H1 (cell line): ENCODE data around the gene DBP. TPM values are rescaled to one million over a fixed set of nuclear protein-coding genes. Genes with fewer than 3 reads are reported as not detected.

Experiments used
- CTCF ChIA-PET: fragments of 300-600 bp; sonication (Branson Sonifier 250); formaldehyde crosslinking; loops from one replicate; lab custom pipeline; 2021; ENCODE audit not compliant: partially characterized antibody; lab: Charles Lee
- POLR2A ChIA-PET: fragments of 300-600 bp; sonication (Branson Sonifier 250); formaldehyde crosslinking; loops from one replicate; lab custom pipeline; 2021; ENCODE audit warnings: inconsistent platforms; ENCODE audit not compliant: partially characterized antibody; lab: Charles Lee
- DNase-seq, 2 experiments: peaks; one replicate each; pipeline versions ENCODE4 v3.0.0 to v3.0.0-alpha.2; 2010 to 2022; ENCODE audit warnings: low spot score in 2 of 2, low read depth in 1 of 2, mixed read lengths in 1 of 2
- FAIRE-seq: peaks from 2 replicates; lab custom pipeline; 2011; peaks lifted over from hg19 to GRCh38; lab: Jason Lieb, UNC
- H2AFZ ChIP-seq: 2 replicates; pipeline ENCODE4 v1.8.1; 2012; ENCODE audit warnings: low read length, inconsistent platforms
- H2AK5ac ChIP-seq: 2 replicates; pipeline ENCODE4 v1.6.1; 2013; ENCODE audit warnings: low read depth, low read length
- H2BK120ac ChIP-seq: replicated peaks from 2 replicates; pipeline ENCODE3; 2013; ENCODE audit warnings: low read depth, low read length, inconsistent platforms
- H2BK12ac ChIP-seq: 2 replicates; pipeline ENCODE4 v1.6.1; 2013; ENCODE audit warnings: low read depth, low read length
- H2BK15ac ChIP-seq: 2 replicates; pipeline ENCODE4 v1.6.1; 2013; ENCODE audit warnings: low read length
- H2BK20ac ChIP-seq: 2 replicates; pipeline ENCODE4 v1.6.1; 2013; ENCODE audit warnings: low read length
- H2BK5ac ChIP-seq: 2 replicates; pipeline ENCODE4 v1.6.1; 2013; ENCODE audit warnings: low read depth, low read length
- H3K14ac ChIP-seq: 2 replicates; pipeline ENCODE4 v1.6.1; 2013; ENCODE audit warnings: inconsistent platforms; ENCODE audit not compliant: insufficient read length
- H3K18ac ChIP-seq: 2 replicates; pipeline ENCODE4 v1.6.1; 2013; ENCODE audit warnings: low read length; ENCODE audit errors: extremely low read depth
- H3K23ac ChIP-seq: 2 replicates; pipeline ENCODE4 v1.6.1; 2013; ENCODE audit warnings: inconsistent platforms; ENCODE audit not compliant: insufficient read length
- H3K23me2 ChIP-seq: 2 replicates; pipeline ENCODE4 v1.6.1; 2013; ENCODE audit warnings: low read depth, low read length
- H3K27ac ChIP-seq: 2 replicates; pipeline ENCODE4 v1.6.1; 2011; ENCODE audit warnings: low read depth, low read length, inconsistent platforms
- H3K27me3 ChIP-seq, 4 experiments: replicated peaks in 1 of 4; 1 replicate in 1 of 4; 2 replicates in 3 of 4; pipeline versions ENCODE4 v1.6.1 to v1.8.1; 2011 to 2013; ENCODE audit warnings: low read length in 3 of 4, mild to moderate bottlenecking in 3 of 4, inconsistent platforms in 2 of 4, mixed read lengths in 2 of 4, moderate library complexity in 1 of 4; ENCODE audit not compliant: control insufficient read depth in 3 of 4, insufficient read depth in 3 of 4; ENCODE audit errors: extremely low read depth in 1 of 4
- H3K36me3 ChIP-seq, 4 experiments: 2 replicates each; pipeline versions ENCODE4 v1.6.1 to v1.8.1; 2011 to 2013; ENCODE audit warnings: mild to moderate bottlenecking in 4 of 4, low read length in 3 of 4, moderate library complexity in 2 of 4, control low read depth in 1 of 4, inconsistent platforms in 1 of 4; ENCODE audit not compliant: insufficient read depth in 4 of 4, control insufficient read depth in 2 of 4
- H3K4ac ChIP-seq: replicated peaks from 2 replicates; pipeline ENCODE3; 2013; ENCODE audit warnings: low read length, low read depth, mixed read lengths, inconsistent platforms; ENCODE audit not compliant: insufficient read length
- H3K4me1 ChIP-seq, 4 experiments: replicated peaks in 1 of 4; 1 replicate in 1 of 4; 2 replicates in 3 of 4; pipeline versions ENCODE4 v1.6.1 to v1.8.1; 2011 to 2013; ENCODE audit warnings: low read length in 3 of 4, inconsistent platforms in 2 of 4, mixed read lengths in 1 of 4; ENCODE audit not compliant: insufficient read depth in 4 of 4, control insufficient read depth in 3 of 4
- H3K4me2 ChIP-seq, 2 experiments: 2 replicates each; pipeline versions ENCODE4 v1.6.1 to v1.8.1; 2011 to 2013; ENCODE audit warnings: low read depth in 2 of 2, low read length in 2 of 2, control low read depth in 1 of 2, inconsistent platforms in 1 of 2, mild to moderate bottlenecking in 1 of 2; ENCODE audit not compliant: insufficient read depth in 1 of 2
- H3K4me3 ChIP-seq, 4 experiments: fragments of 200-600, 300-600 bp in 1 of 4; sonication (generic), shearing (Covaris generic), sonication (Bioruptor Twin) in 1 of 4; 2 replicates each; pipeline versions ENCODE4 v1.5.1 to v1.8.1; 2011 to 2016; ENCODE audit warnings: low read length in 4 of 4, low read depth in 3 of 4, control low read depth in 2 of 4, inconsistent platforms in 2 of 4, mild to moderate bottlenecking in 2 of 4, mixed read lengths in 1 of 4, moderate library complexity in 1 of 4; ENCODE audit not compliant: insufficient read depth in 2 of 4; ENCODE audit errors: extremely low read depth in 1 of 4
- H3K56ac ChIP-seq: replicated peaks from 2 replicates; pipeline ENCODE3; 2013; ENCODE audit warnings: low read depth, mild to moderate bottlenecking, mixed read lengths, low read length, inconsistent platforms; ENCODE audit not compliant: insufficient read length
- H3K79me1 ChIP-seq: 2 replicates; pipeline ENCODE4 v1.6.1; 2013; ENCODE audit warnings: low read depth, low read length, control low read depth
- H3K79me2 ChIP-seq, 2 experiments: 2 replicates each; pipeline versions ENCODE4 v1.6.1 to v1.8.1; 2012 to 2013; ENCODE audit warnings: low read length in 2 of 2, mild to moderate bottlenecking in 2 of 2, inconsistent platforms in 1 of 2; ENCODE audit not compliant: insufficient read depth in 2 of 2, control insufficient read depth in 1 of 2
- H3K9ac ChIP-seq, 4 experiments: replicated peaks in 1 of 4; 1 replicate in 1 of 4; 2 replicates in 3 of 4; pipeline versions ENCODE4 v1.6.1 to v1.8.1; 2011 to 2013; ENCODE audit warnings: low read depth in 3 of 4, low read length in 3 of 4, control low read depth in 2 of 4, mild to moderate bottlenecking in 2 of 4, moderate library complexity in 2 of 4, inconsistent platforms in 1 of 4; ENCODE audit errors: extremely low read depth in 1 of 4
- H3K9me3 ChIP-seq, 2 experiments: 2 replicates each; pipeline versions ENCODE4 v1.6.1 to v1.8.1; 2012 to 2013; ENCODE audit warnings: mild to moderate bottlenecking in 2 of 2, moderate library complexity in 2 of 2, control low read depth in 1 of 2, inconsistent platforms in 1 of 2, low read depth in 1 of 2, low read length in 1 of 2, mixed read lengths in 1 of 2; ENCODE audit not compliant: insufficient read depth in 2 of 2
- H4K20me1 ChIP-seq, 2 experiments: replicated peaks in 1 of 2; 2 replicates each; pipeline versions ENCODE3 to v1.8.1; 2011 to 2013; ENCODE audit warnings: inconsistent platforms in 2 of 2, low read length in 2 of 2, mild to moderate bottlenecking in 1 of 2; ENCODE audit not compliant: insufficient read depth in 2 of 2, control insufficient read depth in 1 of 2
- H4K5ac ChIP-seq: 2 replicates; pipeline ENCODE4 v1.6.1; 2013; ENCODE audit warnings: low read length, low read depth, mixed read lengths, inconsistent platforms; ENCODE audit not compliant: insufficient read length
- H4K8ac ChIP-seq: 2 replicates; pipeline ENCODE4 v1.8.0; 2013; ENCODE audit warnings: mild to moderate bottlenecking, moderate library complexity, low read length, inconsistent platforms; ENCODE audit not compliant: insufficient read depth; ENCODE audit errors: extremely low read depth
- H4K91ac ChIP-seq: replicated peaks from 2 replicates; pipeline ENCODE3; 2013; ENCODE audit warnings: low read length, mixed read lengths, inconsistent platforms; ENCODE audit not compliant: insufficient read length
- CTBP2 ChIP-seq: IDR thresholded peaks from 2 replicates; pipeline ENCODE4 v1.7.0; 2011; ENCODE audit warnings: borderline replicate concordance, mild to moderate bottlenecking, moderate library complexity, mixed read lengths, low read length; ENCODE audit not compliant: insufficient read depth, insufficient read length
- EGR1 ChIP-seq: IDR thresholded peaks from 2 replicates; pipeline ENCODE4 v1.6.1; 2011; ENCODE audit warnings: low read depth, low read length, borderline replicate concordance
- EP300 ChIP-seq, 2 experiments: IDR thresholded peaks; 1 replicate in 1 of 2; 2 replicates in 1 of 2; pipeline ENCODE4 v1.6.1; 2011 to 2012; ENCODE audit warnings: low read depth in 2 of 2, low read length in 2 of 2, mild to moderate bottlenecking in 2 of 2, borderline replicate concordance in 1 of 2, inconsistent platforms in 1 of 2, moderate library complexity in 1 of 2
- JUND ChIP-seq: IDR thresholded peaks from 2 replicates; pipeline ENCODE4 v1.6.1; 2011; ENCODE audit warnings: mild to moderate bottlenecking, improper control_type of control experiment, low read length
- RFX5 ChIP-seq: IDR thresholded peaks from 2 replicates; pipeline ENCODE4 v1.6.1; 2011; ENCODE audit warnings: low read depth, low read length, improper control_type of control experiment, borderline replicate concordance
- TAF1 ChIP-seq: IDR thresholded peaks from 2 replicates; pipeline ENCODE4 v1.6.1; 2011; ENCODE audit warnings: mild to moderate bottlenecking, low read depth, low read length
- polyA plus RNA-seq, 7 experiments: library from polyadenylated mRNA; depleted of rRNA in 3 of 7; stranded (reverse) in 5 of 7; unstranded in 2 of 7; fragments of >200 nt in 5 of 7; fragments of 200-250 nt in 2 of 7; gene quantifications; 1 replicate in 5 of 7; 2 replicates in 1 of 7; 4 replicates in 1 of 7; pipeline versions ENCODE4 v1.2.1 to v1.2.3, GENCODE V29; 2011 to 2013; ENCODE audit warnings: missing spikeins in 2 of 7, mixed read lengths in 2 of 7
- total RNA-seq: library from RNA; stranded (reverse); fragmentation: NEBNext Ultra II Directional; extraction: Animal tissue kit (Norgen Biotek cat#: 25700); gene quantifications from 2 replicates; pipeline ENCODE4 v1.2.1, GENCODE V29; 2021

Gene DBP
- total and polyA plus RNA-seq, 2 of the 8 experiments (the other 6 are each of a cell fraction or from before 2014, with no cell fraction given), result 7.5 to 8.3 TPM

- Histone ChIP-seq H3K23me2 (peaks cover 26% of the 10 kb centered on the region), H3K27ac (no peak overlapping the region), H3K14ac (no peak overlapping the region), H2BK12ac (no peak overlapping the region), H2BK120ac (no peak overlapping the region), H3K36me3 (0 out of 8 replicates have a peak, but pooled peaks cover 0 to 5% (median 0%) of the 10 kb centered on the region in 4 experiments), H2BK15ac (0 out of 2 replicates have a peak overlapping the region, but pooled peaks have one; percentile 21), H3K23ac (no peak overlapping the region), H2BK5ac (no peak overlapping the region), H4K91ac (no peak overlapping the region), H3K4ac (no peak overlapping the region), H3K4me3 (no peak overlapping the region), H3K18ac (no peak overlapping the region), H3K9me3 (no peaks in the 10 kb centered on the region), H4K5ac (no peak overlapping the region), H4K8ac (no peak overlapping the region), H3K56ac (no peak overlapping the region), H2AK5ac (no peak overlapping the region), H3K27me3 (peaks cover 0 to 2% (median 0%) of the 10 kb centered on the region in 4 experiments; a peak in 2 of 7 replicates), H3K4me2 (no peak overlapping the region), H2AFZ (no peak overlapping the region), H3K9ac (no peak overlapping the region), H4K20me1 (peaks cover 0 to 8% of the 10 kb centered on the region in 2 experiments), H3K79me2 (no peaks in the 10 kb centered on the region), H3K79me1 (no peaks in the 10 kb centered on the region), H3K4me1 (peaks cover 4 to 29% (median 22%) of the 10 kb centered on the region in 4 experiments), H2BK20ac (no peak overlapping the region)
- ChIA-PET CTCF (interaction anchor here (0.8 to 1.9 kb wide), 7 partner anchors 11 to 210 kb away, joined by 3 to 7 read pairs (median 3); partner anchors contain the start of gene CA11), POLR2A (interaction anchor here (0.8 to 30.9 kb wide), 4 partner anchors 13 to 277 kb away, joined by 3 to 788 read pairs (median 7); partner anchors contain the start of genes CA11, FAM83E, RPL18 and SPACA4)
- no peak for FAIRE-seq
- no peak for DNase-seq
- TF ChIP-seq CTBP2, result no peak
- TF ChIP-seq RFX5, result no peak
- TF ChIP-seq JUND, result no peak
- TF ChIP-seq EGR1, result no peak
- TF ChIP-seq TAF1, result no peak
- TF ChIP-seq EP300 (IDR thresholded peaks at IDR 0.05; ENCODE audit: borderline replicate concordance in 1 of 2, low read depth in 2 of 2, low read length in 2 of 2), result no peak
Observed at GRCh38 chr19:48632692-48633147, 4.5 kb downstream of the DBP start.
